NCI-H2196 (cell line): ENCODE results near the gene TREML4.
"Not testable (repeated sequence)": the region's sequence is repeated elsewhere in the genome, so short reads cannot be mapped to it uniquely, and the experiment has no call there.

Source experiments
- DNase-seq: peaks from one replicate; lab custom pipeline; 2025; ENCODE audit not compliant: unreplicated experiment; lab: John Stamatoyannopoulos, UW

TREML4 gene

GRCh38 chr6:41204156-41204555, 24.0 kb upstream of the TREML4 start:
- DNase-seq: no peak

GRCh38 chr6:41208439-41209106, 19.6 kb upstream of the TREML4 start:
- no peak for DNase-seq

- DNase-seq: no peak
These were observed 18.4 kb upstream of the TREML4 start for GRCh38 chr6:41209547-41210320.

GRCh38 chr6:41214559-41215238, 13.4 kb upstream of the TREML4 start:
- no peak for DNase-seq

GRCh38 chr6:41215777-41216176, 12.4 kb upstream of the TREML4 start:
- DNase-seq: no peak

GRCh38 chr6:41216616-41217015, 11.5 kb upstream of the TREML4 start:
- no peak for DNase-seq

GRCh38 chr6:41222045-41222444, 6.1 kb upstream of the TREML4 start:
- DNase-seq: no peak

- no peak for DNase-seq
These were observed 5.6 kb upstream of the TREML4 start for GRCh38 chr6:41222513-41222912.

GRCh38 chr6:41224800-41225199, 3.3 kb upstream of the TREML4 start:
- DNase-seq: no peak

GRCh38 chr6:41226752-41227151, 1.4 kb upstream of the TREML4 start:
- DNase-seq: no peak

GRCh38 chr6:41228616-41229015, 467 bp downstream of the TREML4 start:
- no peak for DNase-seq

- DNase-seq: no peak
These were observed 1.6 kb downstream of the TREML4 start for GRCh38 chr6:41229721-41230120.

- no peak for DNase-seq
These were observed 3.1 kb downstream of the TREML4 start for GRCh38 chr6:41231246-41231645.

- no peak for DNase-seq
These were observed 4.5 kb downstream of the TREML4 start for GRCh38 chr6:41232667-41233066.

GRCh38 chr6:41236276-41236675, 8.1 kb downstream of the TREML4 start:
- DNase-seq: no peak

GRCh38 chr6:41237128-41237527, 9.0 kb downstream of the TREML4 start:
- DNase-seq: no peak

- DNase-seq: no peak
These were observed 11.5 kb downstream of the TREML4 start for GRCh38 chr6:41239467-41240159.

- not testable (repeated sequence) for DNase-seq
These were observed 18.4 kb downstream of the TREML4 start for GRCh38 chr6:41246529-41246928.

- no peak for DNase-seq
These were observed 19.2 kb downstream of the TREML4 start for GRCh38 chr6:41247288-41247865.

- DNase-seq: no peak
These were observed 19.9 kb downstream of the TREML4 start for GRCh38 chr6:41247882-41248705.
